HG03378 (cell line): Measurements from ENCODE around the gene PELO.

Source experiments
- ATAC-seq: cut with Tn5 transposase; IDR thresholded peaks from one replicate; pipeline ENCODE4 v1.9.1; 2021; ENCODE audit warnings: mild to moderate bottlenecking, moderate library complexity; ENCODE audit not compliant: unreplicated experiment

The PELO gene

GRCh38 chr5:52825826-52826225 is 38.1 kb downstream of the PELO start:
- peak; percentile 97 for ATAC-seq

GRCh38 chr5:52827815-52828214 is 40.1 kb downstream of the PELO start:
- ATAC-seq: no peak

GRCh38 chr5:52829664-52830063 is 41.9 kb downstream of the PELO start:
- ATAC-seq: no peak

- ATAC-seq: no peak
Observed at GRCh38 chr5:52830650-52831049, 42.9 kb downstream of the PELO start.

- no peak for ATAC-seq
Observed at GRCh38 chr5:52831786-52832511, 44.2 kb downstream of the PELO start.

- ATAC-seq: no peak
Observed at GRCh38 chr5:52834320-52834719, 46.6 kb downstream of the PELO start.

GRCh38 chr5:52837068-52837467 is 49.4 kb downstream of the PELO start:
- no peak for ATAC-seq
